MG63 (cell line): Measurements from ENCODE around the gene NUP133. TPM values are rescaled to one million over a fixed set of nuclear protein-coding genes. Genes with fewer than 3 reads are reported as not detected.
A peak's percentile ranks its signal among the peaks of the same experiment; 100 is the strongest.
"Not testable (repeated sequence)": the region's sequence is repeated elsewhere in the genome, so short reads cannot be mapped to it uniquely, and the experiment has no call there.

Experiments used
- DNase-seq: peaks from one replicate; pipeline ENCODE4 v3.0.0-alpha.2; 2020
- H3K27me3 ChIP-seq: fragments of 250-450 bp; sonication (Bioruptor Pico); 2 replicates; pipeline ENCODE4 v1.5.1; 2020; ENCODE audit warnings: mild to moderate bottlenecking, moderate library complexity
- H3K36me3 ChIP-seq: fragments of 250-450 bp; sonication (Bioruptor Pico); 2 replicates; pipeline ENCODE4 v1.5.1; 2020; ENCODE audit warnings: mild to moderate bottlenecking, moderate library complexity
- H3K4me3 ChIP-seq: fragments of 250-450 bp; sonication (Bioruptor Pico); 2 replicates; pipeline ENCODE4 v1.5.1; 2020; ENCODE audit warnings: mild to moderate bottlenecking, moderate library complexity
- H3K9me3 ChIP-seq: fragments of 250-450 bp; sonication (Bioruptor Pico); 2 replicates; pipeline ENCODE4 v1.5.1; 2020; ENCODE audit warnings: mild to moderate bottlenecking, moderate library complexity
- total RNA-seq: library from RNA; depleted of rRNA; stranded (reverse); fragments of >200 nt; shearing (Covaris generic); gene quantifications from 2 replicates; pipeline ENCODE4 v1.2.3, GENCODE V29; 2014; ENCODE audit warnings: low replicate concordance

Gene NUP133
- total RNA-seq, 1 experiment from 2014 or later, result 28.1 TPM

- peaks cover 3% of the 10 kb centered on the region for H3K36me3 ChIP-seq
- DNase-seq, result no peak
- no peaks in the 10 kb centered on the region for H3K9me3 ChIP-seq
- H3K4me3 ChIP-seq, result no peak overlapping the region
- H3K27me3 ChIP-seq, result peaks cover 26% of the 10 kb centered on the region
Measured at GRCh38 chr1:229434641-229435051, 73.5 kb downstream of the NUP133 start.

DNA sequence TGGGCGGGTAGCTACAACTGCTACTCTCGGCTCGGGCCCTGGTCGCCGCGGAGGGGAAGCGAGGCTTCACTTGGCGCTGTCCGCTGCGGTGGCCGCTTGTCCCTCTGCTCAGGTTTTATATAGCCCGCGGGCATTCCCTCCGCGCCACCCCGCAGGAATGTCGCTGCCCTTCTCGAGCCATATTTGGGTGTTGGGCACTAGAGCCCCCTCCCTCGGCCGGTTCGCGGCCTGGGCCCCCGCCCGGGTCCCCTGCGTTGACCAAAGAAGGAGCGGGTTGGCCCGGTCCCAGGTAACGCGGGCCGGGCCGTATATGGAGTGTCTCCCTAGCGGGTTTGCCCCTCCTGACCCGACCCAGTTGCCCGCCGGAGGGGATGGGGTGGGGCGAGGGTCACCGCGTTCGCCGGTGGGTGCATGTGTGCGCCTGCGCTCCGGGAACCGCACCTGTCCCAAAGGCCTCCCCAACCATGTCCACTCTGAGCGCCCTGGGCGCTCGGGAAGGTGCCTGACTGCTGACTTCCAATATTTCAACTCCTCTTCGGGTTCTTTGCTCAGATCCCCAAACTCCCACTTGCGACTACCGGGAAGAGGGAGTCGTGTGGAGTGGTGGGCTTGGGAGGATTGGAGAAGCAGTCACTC lies 74.0 kb downstream of the NUP133 start, which contains the start of gene ACTA1:
ACTA1 (minus strand) TSS at position 90 of the 636 bp plus-strand sequence. CDS start 979 bp downstream, outside the sequence.
- Histone ChIP-seq H3K9me3 (no peaks in the 10 kb centered on the region), H3K4me3 (no peak within 1 kb of the TSS), H3K36me3 (0 out of 2 replicates have a peak, but pooled peaks cover 2% of the 10 kb centered on the region), H3K27me3 (peaks cover 26% of the 10 kb centered on the region)
- no peak for DNase-seq

GRCh38 chr1:229433364-229434004 lies 74.7 kb downstream of the NUP133 start:
- H3K27me3 ChIP-seq, result peaks cover 26% of the 10 kb centered on the region
- no peak overlapping the region for H3K4me3 ChIP-seq
- H3K9me3 ChIP-seq, result no peaks in the 10 kb centered on the region
- DNase-seq, result no peak
- H3K36me3 ChIP-seq, result no peaks in the 10 kb centered on the region

- no peak for DNase-seq
- H3K36me3 ChIP-seq, result no peaks in the 10 kb centered on the region
- H3K9me3 ChIP-seq, result no peaks in the 10 kb centered on the region
- no peak overlapping the region for H3K4me3 ChIP-seq
- peaks cover 26% of the 10 kb centered on the region for H3K27me3 ChIP-seq
Measured at GRCh38 chr1:229432905-229433304, 75.2 kb downstream of the NUP133 start.

GRCh38 chr1:229432116-229432461 lies 76.1 kb downstream of the NUP133 start:
- DNase-seq, result no peak
- H3K9me3 ChIP-seq, result no peaks in the 10 kb centered on the region
- peaks cover 26% of the 10 kb centered on the region for H3K27me3 ChIP-seq
- no peaks in the 10 kb centered on the region for H3K36me3 ChIP-seq
- no peak overlapping the region for H3K4me3 ChIP-seq

DNA sequence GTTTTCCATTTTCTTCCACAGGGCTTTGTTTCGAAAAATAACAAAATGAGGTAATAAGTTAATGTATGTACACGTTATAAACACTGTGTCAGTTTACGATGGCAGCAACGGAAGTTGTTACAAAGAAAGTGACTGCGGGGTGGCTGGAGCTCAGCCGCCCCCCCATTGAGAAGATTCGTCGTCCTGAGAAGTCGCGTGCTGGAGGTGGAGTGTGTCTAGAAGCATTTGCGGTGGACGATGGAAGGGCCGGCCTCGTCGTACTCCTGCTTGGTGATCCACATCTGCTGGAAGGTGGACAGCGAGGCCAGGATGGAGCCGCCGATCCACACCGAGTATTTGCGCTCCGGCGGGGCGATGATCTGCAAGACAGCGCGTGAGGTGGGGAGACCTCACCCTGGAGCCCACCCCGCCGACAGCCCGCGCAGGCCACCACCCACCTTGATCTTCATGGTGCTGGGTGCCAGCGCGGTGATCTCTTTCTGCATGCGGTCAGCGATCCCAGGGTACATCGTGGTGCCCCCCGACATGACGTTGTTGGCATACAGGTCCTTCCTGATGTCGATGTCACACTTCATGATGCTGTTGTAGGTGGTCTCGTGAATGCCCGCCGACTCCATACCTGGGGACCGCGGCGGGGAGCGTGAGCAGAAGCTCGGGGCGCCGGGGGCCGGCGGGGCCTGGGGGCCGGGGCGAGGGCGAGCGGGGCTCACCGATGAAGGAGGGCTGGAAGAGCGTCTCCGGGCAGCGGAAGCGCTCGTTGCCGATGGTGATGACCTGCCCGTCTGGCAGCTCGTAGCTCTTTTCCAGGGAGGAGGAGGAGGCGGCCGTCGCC lies 76.6 kb downstream of the NUP133 start:
- Histone ChIP-seq H3K36me3 (no peaks in the 10 kb centered on the region), H3K27me3 (peaks cover 26% of the 10 kb centered on the region), H3K4me3 (no peak overlapping the region), H3K9me3 (no peaks in the 10 kb centered on the region)
- no peak for DNase-seq

- DNase-seq, result peak; percentile 60
Measured at GRCh38 chr1:229430761-229431283, 77.3 kb downstream of the NUP133 start.

GRCh38 chr1:229428256-229428655 lies 79.9 kb downstream of the NUP133 start:
- H3K27me3 ChIP-seq, result peaks cover 23% of the 10 kb centered on the region

More at GRCh38 chr1:229430761-229431283, 77.3 kb downstream of the NUP133 start:
- Histone ChIP-seq H3K36me3 (no peaks in the 10 kb centered on the region), H3K9me3 (no peaks in the 10 kb centered on the region), H3K4me3 (no peak overlapping the region), H3K27me3 (peaks cover 26% of the 10 kb centered on the region)

GRCh38 chr1:229427572-229427971 lies 80.6 kb downstream of the NUP133 start:
- no peak for DNase-seq
- no peak overlapping the region for H3K4me3 ChIP-seq
- H3K27me3 ChIP-seq, result peaks cover 18% of the 10 kb centered on the region
- H3K9me3 ChIP-seq, result peaks cover 2% of the 10 kb centered on the region; the same call in 1 of the 2 replicates
- no peaks in the 10 kb centered on the region for H3K36me3 ChIP-seq

More at GRCh38 chr1:229428256-229428655, 79.9 kb downstream of the NUP133 start:
- Histone ChIP-seq H3K9me3 (peaks cover 2% of the 10 kb centered on the region; the same call in 1 of the 2 replicates), H3K36me3 (no peaks in the 10 kb centered on the region), H3K4me3 (no peak overlapping the region)
- DNase-seq, result no peak

- Histone ChIP-seq H3K27me3 (peaks cover 5% of the 10 kb centered on the region), H3K9me3 (peaks cover 2% of the 10 kb centered on the region; the same call in 1 of the 2 replicates), H3K36me3 (no peaks in the 10 kb centered on the region), H3K4me3 (no peak overlapping the region)
- no peak for DNase-seq
Measured at GRCh38 chr1:229425564-229426159, 82.5 kb downstream of the NUP133 start.

DNA sequence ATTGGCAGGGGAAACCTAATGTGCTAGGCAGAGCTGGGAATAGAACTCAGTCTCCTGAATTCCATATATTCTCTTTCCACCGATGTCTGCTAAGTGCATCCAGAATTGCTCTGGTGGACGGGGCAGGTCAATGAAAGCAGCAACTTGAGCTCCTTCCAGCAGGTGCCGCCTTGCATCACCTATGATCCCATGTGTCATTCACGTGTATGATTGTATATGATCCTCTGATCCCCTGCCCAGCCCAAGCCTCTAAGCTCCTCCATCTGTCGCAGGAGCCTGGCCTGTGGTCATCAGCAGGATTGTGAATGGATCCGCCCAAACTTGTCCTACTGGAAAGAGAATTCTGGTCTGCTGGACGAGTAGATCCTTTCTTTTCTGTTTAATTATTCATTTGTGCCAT lies 87.4 kb downstream of the NUP133 start:
- no peak for DNase-seq
- H3K9me3 ChIP-seq, result peaks cover 2% of the 10 kb centered on the region; the same call in 1 of the 2 replicates
- H3K4me3 ChIP-seq, result no peak overlapping the region
- H3K27me3 ChIP-seq, result no peaks in the 10 kb centered on the region
- no peaks in the 10 kb centered on the region for H3K36me3 ChIP-seq

DNA sequence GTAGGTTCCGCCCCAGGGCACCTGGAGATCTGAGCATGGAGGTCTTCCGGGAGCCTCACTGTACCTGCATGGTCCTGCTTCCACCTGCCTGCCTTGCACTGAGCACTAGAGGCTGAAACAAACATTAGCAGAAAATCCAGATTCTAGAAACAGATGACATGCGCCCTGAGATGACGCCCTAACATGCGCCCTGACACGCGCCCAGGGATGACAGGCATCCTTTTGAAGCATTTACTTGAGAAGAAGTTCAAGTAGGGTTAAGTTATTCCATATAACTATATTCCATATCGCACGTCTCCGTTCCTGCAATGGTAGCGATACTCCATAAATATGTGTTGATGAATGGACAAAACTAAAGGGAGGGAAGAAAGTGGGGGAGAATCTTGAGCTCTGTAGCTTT lies 87.9 kb downstream of the NUP133 start:
- Histone ChIP-seq H3K27me3 (no peaks in the 10 kb centered on the region), H3K4me3 (no peak overlapping the region)
- DNase-seq, result no peak

GRCh38 chr1:229418586-229418985 lies 89.6 kb downstream of the NUP133 start:
- H3K9me3 ChIP-seq, H3K4me3 ChIP-seq, DNase-seq, H3K36me3 ChIP-seq, H3K27me3 ChIP-seq: not testable (repeated sequence)

More for the DNA sequence above, 87.9 kb downstream of the NUP133 start:
- H3K36me3 ChIP-seq, result no peaks in the 10 kb centered on the region
- peaks cover 2% of the 10 kb centered on the region; the same call in 1 of the 2 replicates for H3K9me3 ChIP-seq

DNA sequence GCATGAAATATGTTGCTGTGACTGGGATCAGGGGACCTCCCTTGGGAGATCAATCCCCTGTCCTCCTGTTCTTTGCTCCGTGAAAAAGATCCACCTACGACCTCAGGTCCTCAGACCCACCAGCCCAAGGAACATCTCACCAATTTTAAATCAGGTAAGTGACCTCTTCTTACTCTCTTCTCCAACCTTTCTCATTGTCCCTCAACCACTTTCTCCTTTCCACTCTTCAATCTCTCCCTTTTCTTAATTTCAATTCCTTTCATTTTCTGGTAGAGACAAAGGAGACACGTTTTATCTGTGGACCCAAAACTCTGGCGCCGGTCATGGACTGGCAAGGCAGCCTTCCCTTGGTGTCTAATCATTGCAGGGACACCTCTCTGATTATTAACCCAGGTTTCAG lies 95.3 kb downstream of the NUP133 start:
- not testable (repeated sequence) for H3K4me3 ChIP-seq, DNase-seq, H3K9me3 ChIP-seq, H3K36me3 ChIP-seq, H3K27me3 ChIP-seq

- no peaks in the 10 kb centered on the region for H3K27me3 ChIP-seq
- no peak for DNase-seq
- no peaks in the 10 kb centered on the region for H3K36me3 ChIP-seq
- no peak overlapping the region for H3K4me3 ChIP-seq
- no peaks in the 10 kb centered on the region for H3K9me3 ChIP-seq
Measured at GRCh38 chr1:229412056-229412455, 96.1 kb downstream of the NUP133 start.

DNA sequence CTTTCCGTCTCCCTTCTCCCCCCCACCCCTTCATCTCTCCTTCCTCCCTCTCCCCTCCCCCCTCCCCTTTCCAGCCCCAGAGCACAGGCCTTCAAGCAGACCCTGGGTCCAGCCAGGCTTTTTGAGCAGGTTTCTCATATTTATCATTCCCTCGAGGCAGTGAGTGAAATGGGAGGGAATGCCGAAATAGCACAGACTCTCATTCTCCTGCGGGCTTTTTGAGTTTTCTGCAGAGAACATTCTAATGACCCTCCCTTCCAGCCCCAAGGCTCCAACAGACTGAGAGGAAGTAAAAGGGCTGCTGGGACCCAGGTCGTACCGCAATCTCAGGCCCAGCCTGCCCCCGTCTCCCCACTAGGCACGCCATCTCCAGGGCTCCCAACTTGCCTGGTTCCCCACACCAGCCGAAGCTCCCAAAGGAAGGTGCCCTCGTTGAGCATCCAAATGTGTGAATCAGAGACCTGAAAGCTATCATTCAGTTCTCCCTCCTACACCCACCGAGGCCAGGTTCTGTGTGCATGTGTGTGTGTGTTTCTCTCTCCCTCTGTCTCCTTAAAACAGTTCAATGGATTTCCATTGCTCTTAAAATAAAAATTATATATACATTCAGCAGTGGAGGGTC lies 96.6 kb downstream of the NUP133 start:
- no peak for DNase-seq
- Histone ChIP-seq H3K27me3 (no peaks in the 10 kb centered on the region), H3K36me3 (no peaks in the 10 kb centered on the region), H3K4me3 (no peak overlapping the region), H3K9me3 (no peaks in the 10 kb centered on the region)
